ENCODE data around the gene THUMPD1.

THUMPD1 gene

GRCh38 chr16:20781697-20782096 is 40.1 kb upstream of the THUMPD1 start:
- H3K9me2 ChIP-seq (replicated peaks; ENCODE audit: low read depth, low read length) = no peaks in the 10 kb centered on the region
- H3K4me3 ChIP-seq (ENCODE audit: low read length, poor library complexity, severe bottlenecking) = no peak overlapping the region
- H3K27me3 ChIP-seq (ENCODE audit: insufficient read depth, low read length, poor library complexity, severe bottlenecking) = no peaks in the 10 kb centered on the region
- H3K9me3 ChIP-seq (ENCODE audit: insufficient read depth, low read depth, low read length) = no peaks in the 10 kb centered on the region
- H3K79me2 ChIP-seq (ENCODE audit: insufficient read depth, low read length) = no peaks in the 10 kb centered on the region
- no peaks in the 10 kb centered on the region for H3K4me1 ChIP-seq (ENCODE audit: insufficient read depth, low read length, poor library complexity, severe bottlenecking)
- H4K20me1 ChIP-seq (ENCODE audit: insufficient read depth, low read length, poor library complexity, severe bottlenecking) = no peaks in the 10 kb centered on the region
- H3K36me3 ChIP-seq (ENCODE audit: insufficient read depth, low read length) = no peaks in the 10 kb centered on the region
- no peaks in the 10 kb centered on the region for H3F3A ChIP-seq (ENCODE audit: low read depth)
- H3K9ac ChIP-seq (ENCODE audit: low read depth, low read length, poor library complexity, severe bottlenecking) = no peak overlapping the region
- no peak overlapping the region for H2AFZ ChIP-seq (ENCODE audit: low read length)
- TF ChIP-seq EZH2phosphoT487 (IDR thresholded peaks at IDR 0.05; ENCODE audit: borderline replicate concordance) (no peak), CTCF (conservative IDR thresholded peaks at IDR 0.05; ENCODE audit: low read length) (no peak)
- H3K4me2 ChIP-seq (ENCODE audit: low read depth, low read length, poor library complexity, severe bottlenecking) = no peak overlapping the region

GRCh38 chr16:20774703-20775362 is 33.2 kb upstream of the THUMPD1 start:
- Histone ChIP-seq H3K9me3 (ENCODE audit: insufficient read depth, low read depth, low read length) (no peaks in the 10 kb centered on the region), H3K9ac (ENCODE audit: low read depth, low read length, poor library complexity, severe bottlenecking) (no peak overlapping the region), H3K9me2 (replicated peaks; ENCODE audit: low read depth, low read length) (no peaks in the 10 kb centered on the region), H3F3A (ENCODE audit: low read depth) (no peaks in the 10 kb centered on the region), H3K4me3 (ENCODE audit: low read length, poor library complexity, severe bottlenecking) (no peak overlapping the region), H3K27me3 (ENCODE audit: insufficient read depth, low read length, poor library complexity, severe bottlenecking) (no peaks in the 10 kb centered on the region), H3K4me2 (ENCODE audit: low read depth, low read length, poor library complexity, severe bottlenecking) (no peak overlapping the region), H3K79me2 (ENCODE audit: insufficient read depth, low read length) (no peaks in the 10 kb centered on the region), H2AFZ (ENCODE audit: low read length) (no peak overlapping the region), H3K36me3 (ENCODE audit: insufficient read depth, low read length) (no peaks in the 10 kb centered on the region), H4K20me1 (ENCODE audit: insufficient read depth, low read length, poor library complexity, severe bottlenecking) (no peaks in the 10 kb centered on the region), H3K4me1 (ENCODE audit: insufficient read depth, low read length, poor library complexity, severe bottlenecking) (no peaks in the 10 kb centered on the region)
- TF ChIP-seq EZH2phosphoT487 (IDR thresholded peaks at IDR 0.05; ENCODE audit: borderline replicate concordance) (no peak), CTCF (conservative IDR thresholded peaks at IDR 0.05; ENCODE audit: low read length) (peak; percentile 86)

- Histone ChIP-seq H4K20me1 (ENCODE audit: insufficient read depth, low read length, poor library complexity, severe bottlenecking) (no peaks in the 10 kb centered on the region), H3F3A (ENCODE audit: low read depth) (no peaks in the 10 kb centered on the region), H3K9me2 (replicated peaks; ENCODE audit: low read depth, low read length) (no peaks in the 10 kb centered on the region), H3K4me3 (ENCODE audit: low read length, poor library complexity, severe bottlenecking) (no peak overlapping the region), H3K9me3 (ENCODE audit: insufficient read depth, low read depth, low read length) (no peaks in the 10 kb centered on the region), H3K4me1 (ENCODE audit: insufficient read depth, low read length, poor library complexity, severe bottlenecking) (no peaks in the 10 kb centered on the region), H3K79me2 (ENCODE audit: insufficient read depth, low read length) (no peaks in the 10 kb centered on the region), H3K27me3 (ENCODE audit: insufficient read depth, low read length, poor library complexity, severe bottlenecking) (no peaks in the 10 kb centered on the region), H3K36me3 (ENCODE audit: insufficient read depth, low read length) (no peaks in the 10 kb centered on the region), H3K9ac (ENCODE audit: low read depth, low read length, poor library complexity, severe bottlenecking) (no peak overlapping the region), H2AFZ (ENCODE audit: low read length) (no peak overlapping the region), H3K4me2 (ENCODE audit: low read depth, low read length, poor library complexity, severe bottlenecking) (no peak overlapping the region)
- no peak for TF ChIP-seq CTCF (conservative IDR thresholded peaks at IDR 0.05; ENCODE audit: low read length)
- TF ChIP-seq EZH2phosphoT487 (IDR thresholded peaks at IDR 0.05; ENCODE audit: borderline replicate concordance) = no peak
Observed at GRCh38 chr16:20773679-20774078, 32.1 kb upstream of the THUMPD1 start.
